ENCODE results near the gene CD99. TPM values are rescaled to one million over a fixed set of nuclear protein-coding genes. Genes with fewer than 3 reads are reported as not detected.
A peak's percentile ranks its signal among the peaks of the same experiment; 100 is the strongest.

Gene CD99
- total RNA-seq, 2 experiments from 2014 or later = 112 to 116 TPM

DNA sequence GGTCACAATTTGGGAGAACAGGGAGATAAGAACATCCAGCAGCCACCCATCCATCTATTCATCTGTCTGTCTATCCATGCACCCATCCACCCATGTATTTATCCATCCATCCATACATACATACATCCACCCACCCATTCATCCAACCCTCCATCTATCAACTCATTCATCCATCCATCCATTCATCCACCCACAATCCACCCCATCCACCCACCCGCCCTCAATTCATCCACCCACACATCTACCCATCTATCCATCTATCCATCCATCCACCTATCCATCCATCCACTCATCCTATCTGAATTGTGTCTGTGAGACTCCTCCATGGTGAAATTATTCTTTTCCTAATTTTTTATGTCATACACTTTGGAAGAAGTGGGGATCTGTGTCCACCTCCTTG is 6.8 kb upstream of the CD99 start:
- no peak for DNase-seq
- no peaks in the 10 kb centered on the region for H3K4me1 Mint-ChIP-seq
- H3K27me3 Mint-ChIP-seq = no peaks in the 10 kb centered on the region
- no peaks in the 10 kb centered on the region for H3K9me3 Mint-ChIP-seq
- no peak overlapping the region for H3K4me3 Mint-ChIP-seq
- no peak overlapping the region for H3K27ac Mint-ChIP-seq
- no peaks in the 10 kb centered on the region for H3K36me3 Mint-ChIP-seq

DNA sequence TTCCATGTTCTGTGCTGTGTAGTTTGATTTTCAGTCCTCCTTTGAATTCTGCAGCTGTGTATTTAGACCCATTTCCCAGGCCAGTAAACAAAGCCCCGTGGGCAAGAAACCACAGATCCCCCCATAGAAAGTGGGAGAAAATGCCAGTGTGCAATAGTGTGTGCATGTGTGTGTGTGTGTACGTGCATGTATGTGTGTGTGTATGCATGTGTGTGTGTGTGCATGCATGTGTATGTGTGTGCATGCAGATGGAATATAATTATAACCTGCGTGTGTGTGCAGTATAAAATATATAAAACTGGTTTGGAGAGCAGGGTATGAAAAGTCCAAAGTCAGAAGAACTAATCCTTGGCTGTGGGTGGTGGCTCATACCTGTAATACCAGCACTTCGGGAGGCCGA is 5.2 kb upstream of the CD99 start:
- no peak for DNase-seq
- H3K27me3 Mint-ChIP-seq = no peaks in the 10 kb centered on the region
- no peak overlapping the region for H3K4me3 Mint-ChIP-seq
- H3K4me1 Mint-ChIP-seq = peaks cover 2% of the 10 kb centered on the region
- no peak overlapping the region for H3K27ac Mint-ChIP-seq
- H3K36me3 Mint-ChIP-seq = no peaks in the 10 kb centered on the region
- no peaks in the 10 kb centered on the region for H3K9me3 Mint-ChIP-seq

DNA sequence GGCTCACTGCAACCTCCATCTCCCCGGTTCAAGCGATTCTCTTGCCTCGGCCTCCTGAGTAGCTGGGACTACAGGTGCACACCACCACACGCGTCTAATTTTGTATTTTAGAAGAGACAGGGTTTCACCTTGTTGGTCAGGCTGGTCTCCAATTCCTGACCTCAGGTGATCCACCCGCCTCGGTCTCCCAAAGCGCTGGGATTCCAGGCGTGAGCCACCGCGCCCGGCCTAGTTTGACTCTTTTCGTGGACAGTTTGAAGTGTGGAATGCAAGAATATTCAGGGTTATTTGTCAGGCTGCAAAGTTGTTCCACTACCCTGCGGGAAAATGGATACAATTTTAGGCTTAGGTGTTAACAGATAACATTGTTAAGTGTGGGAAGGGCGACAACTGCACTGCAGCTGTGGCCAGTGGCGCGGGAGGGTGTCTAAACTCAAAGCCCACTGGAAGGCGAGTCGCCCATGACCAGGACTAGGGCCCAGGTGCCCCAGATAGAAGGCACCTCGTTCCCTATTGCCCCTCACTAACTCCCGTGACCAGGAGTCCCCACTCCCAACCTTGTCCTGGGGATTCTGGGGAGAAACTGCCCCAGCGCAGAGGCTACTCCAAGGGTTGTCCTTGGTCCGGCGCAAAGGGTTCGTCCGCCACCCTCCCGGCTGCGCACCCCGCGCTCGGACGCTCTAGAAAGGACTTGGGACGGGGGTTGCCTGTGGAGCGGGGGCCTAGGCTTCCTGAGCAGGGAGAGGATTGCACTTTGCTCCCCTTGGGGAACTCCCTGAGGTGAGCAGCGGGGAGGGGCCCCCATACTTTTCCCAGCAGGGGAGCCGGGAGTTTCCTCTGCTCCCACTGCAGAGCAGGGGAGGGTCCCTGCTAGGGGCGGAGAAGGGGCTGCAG is 1.1 kb upstream of the CD99 start:
- H3K36me3 Mint-ChIP-seq = peaks cover 18% of the 10 kb centered on the region
- DNase-seq = no peak
- no peaks in the 10 kb centered on the region for H3K9me3 Mint-ChIP-seq
- no peaks in the 10 kb centered on the region for H3K27me3 Mint-ChIP-seq
- no peak overlapping the region for H3K27ac Mint-ChIP-seq
- no peak overlapping the region for H3K4me3 Mint-ChIP-seq
- peaks cover 24% of the 10 kb centered on the region for H3K4me1 Mint-ChIP-seq

DNA sequence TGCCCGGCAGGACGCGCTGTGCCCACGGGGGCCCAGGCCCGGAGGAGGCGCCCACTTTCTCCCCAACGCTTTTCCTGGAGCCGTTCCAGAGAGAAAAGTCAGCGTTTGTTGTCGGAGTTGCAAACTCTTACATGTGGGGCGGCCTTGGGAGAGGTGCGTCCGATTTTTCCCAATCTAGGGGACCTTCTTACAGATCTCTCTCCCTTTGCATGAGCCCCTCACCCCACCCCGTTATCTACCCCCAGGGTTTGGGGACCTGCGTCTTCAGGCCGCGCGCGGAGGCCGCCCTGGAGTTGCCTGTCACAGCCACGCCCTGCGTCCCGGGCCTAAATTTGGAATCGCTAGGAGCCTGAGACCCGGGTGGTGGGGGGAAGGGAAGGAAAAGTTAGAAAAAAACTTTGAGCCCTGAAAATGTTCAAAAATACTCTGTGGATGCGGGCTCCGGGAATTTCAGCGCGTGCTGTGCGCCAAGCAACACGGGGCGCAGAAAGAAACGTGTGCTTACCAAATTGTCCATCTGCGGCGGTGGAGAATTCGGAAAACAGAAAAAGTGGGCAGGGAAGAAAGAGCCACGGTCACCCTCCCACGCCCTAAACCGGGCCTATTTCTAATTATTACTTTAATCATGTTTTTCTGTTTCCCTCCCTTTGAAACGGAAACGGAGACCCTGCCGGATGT is 587 bp downstream of the CD99 start:
- Mint-ChIP-seq H3K36me3 (peaks cover 32% of the 10 kb centered on the region), H3K4me3 (peak overlapping the region; percentile 91), H3K27ac (peak overlapping the region; percentile 93), H3K9me3 (peaks cover 2% of the 10 kb centered on the region), H3K27me3 (no peaks in the 10 kb centered on the region), H3K4me1 (peaks cover 41% of the 10 kb centered on the region)
- DNase-seq = no peak

DNA sequence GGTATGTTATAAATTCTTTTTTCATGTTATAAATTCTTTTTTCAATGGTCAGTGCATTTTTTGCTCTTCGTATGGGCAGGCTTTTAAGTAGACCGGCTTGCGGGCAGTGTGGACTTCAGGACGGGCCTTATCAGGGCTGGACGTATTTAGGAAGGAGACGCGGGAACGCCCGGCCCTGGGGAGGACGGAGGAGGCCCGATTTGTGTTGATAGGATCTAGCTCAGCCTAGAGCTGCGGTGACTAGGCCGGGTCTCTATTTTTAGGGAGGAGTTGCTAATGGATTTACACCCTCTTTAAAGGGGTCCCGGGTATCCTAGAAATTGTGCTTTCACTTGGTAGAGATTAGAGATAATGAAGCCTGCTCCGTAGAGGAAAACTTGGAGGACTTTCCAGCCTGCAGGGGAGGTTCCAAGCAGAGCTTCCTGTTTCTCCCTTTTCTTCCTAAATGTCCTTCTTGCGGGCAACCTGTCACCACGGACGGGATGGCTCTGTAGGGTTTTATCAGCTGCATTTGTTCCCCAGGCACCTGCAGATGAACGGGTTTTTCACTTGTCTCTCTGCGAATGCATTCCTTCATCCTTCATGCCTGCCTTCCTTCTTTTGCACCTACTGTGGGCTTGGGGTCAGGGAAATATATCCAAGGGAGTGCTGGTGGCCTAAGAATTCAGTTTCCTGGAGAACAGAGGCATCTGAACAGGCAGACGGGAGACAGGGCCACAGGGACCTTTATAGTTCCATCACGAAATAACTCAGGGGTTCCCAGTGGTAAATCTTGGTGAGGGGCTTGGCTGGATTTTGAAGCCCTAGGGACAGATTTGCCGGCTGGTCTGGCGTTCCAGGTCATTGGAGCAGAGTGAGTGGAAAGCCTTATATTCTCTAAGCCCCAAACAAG is 1.4 kb downstream of the CD99 start:
- no peak for DNase-seq

DNA sequence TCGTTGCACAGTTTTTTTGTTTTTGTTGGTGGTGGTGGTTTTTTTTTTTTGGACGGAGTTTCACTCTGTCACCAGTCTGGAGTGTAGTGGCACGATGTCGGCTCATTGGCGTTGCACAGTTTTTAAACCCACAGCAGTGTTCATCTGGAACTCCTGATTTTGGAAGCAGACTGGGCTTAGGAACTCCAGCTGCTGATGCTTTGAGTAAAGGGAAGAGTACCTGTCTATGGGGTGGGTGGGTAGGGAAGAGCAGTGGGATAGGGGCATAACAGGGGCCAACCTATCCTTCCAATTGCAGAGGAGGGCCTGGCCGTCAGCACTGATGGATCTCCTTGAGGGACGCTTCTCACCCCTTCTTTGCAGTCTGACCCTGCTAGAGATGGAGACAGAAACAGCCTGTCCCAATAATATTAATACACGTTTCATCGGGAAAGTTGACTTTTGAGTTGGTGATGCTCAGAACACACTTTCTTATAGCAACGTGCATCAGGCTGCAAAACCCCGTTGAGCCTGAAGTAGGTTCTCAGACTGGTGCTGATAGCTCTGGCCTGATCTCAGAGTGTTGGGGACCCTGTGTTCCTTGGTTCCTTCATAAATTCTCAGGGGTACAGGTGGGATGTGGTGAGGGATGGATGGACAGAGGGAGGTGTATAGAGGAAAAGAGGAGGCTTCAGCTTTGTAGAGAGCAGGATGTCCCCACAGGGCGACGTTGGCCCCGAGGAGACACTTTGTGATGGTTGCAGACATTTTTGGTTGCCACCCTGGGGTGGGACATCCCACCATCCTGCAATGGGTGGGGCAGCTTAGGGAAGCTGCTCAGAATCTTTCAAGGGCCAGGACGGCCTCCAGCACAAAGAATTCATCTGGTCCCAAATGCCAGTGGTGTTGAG is 2.3 kb downstream of the CD99 start:
- peaks cover 58% of the 10 kb centered on the region for H3K4me1 Mint-ChIP-seq
- peak overlapping the region; percentile 91 for H3K4me3 Mint-ChIP-seq
- no peaks in the 10 kb centered on the region for H3K27me3 Mint-ChIP-seq
- no peak for DNase-seq
- H3K36me3 Mint-ChIP-seq = peaks cover 44% of the 10 kb centered on the region
- peaks cover 2% of the 10 kb centered on the region for H3K9me3 Mint-ChIP-seq
- peak overlapping the region; percentile 93 for H3K27ac Mint-ChIP-seq

More for the DNA sequence above, 1.4 kb downstream of the CD99 start:
- Mint-ChIP-seq H3K4me1 (peaks cover 49% of the 10 kb centered on the region), H3K27ac (peak overlapping the region; percentile 93), H3K27me3 (no peaks in the 10 kb centered on the region), H3K9me3 (peaks cover 2% of the 10 kb centered on the region), H3K36me3 (peaks cover 36% of the 10 kb centered on the region), H3K4me3 (peak overlapping the region; percentile 91)

DNA sequence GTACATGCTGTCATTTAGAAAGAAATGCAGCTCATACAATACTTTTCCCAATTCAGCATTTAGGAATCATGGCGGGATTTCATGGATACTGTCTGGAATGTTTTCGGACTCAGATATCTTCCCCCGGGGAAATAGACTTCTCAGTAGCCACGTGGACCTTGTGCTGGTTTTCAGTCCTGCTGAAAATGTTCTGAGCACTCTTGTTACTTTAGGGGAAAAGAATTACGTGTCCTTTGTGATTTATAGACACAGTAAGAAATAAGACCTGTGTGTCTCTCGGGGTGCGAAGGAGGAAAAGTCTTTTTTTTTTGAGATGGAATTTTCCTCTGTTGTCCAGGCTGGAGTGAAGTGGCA is 3.8 kb downstream of the CD99 start:
- Mint-ChIP-seq H3K27me3 (no peaks in the 10 kb centered on the region), H3K4me1 (peaks cover 63% of the 10 kb centered on the region), H3K9me3 (peaks cover 2% of the 10 kb centered on the region), H3K4me3 (peak overlapping the region; percentile 91), H3K27ac (peak overlapping the region; percentile 78), H3K36me3 (peaks cover 55% of the 10 kb centered on the region)
- no peak for DNase-seq

DNA sequence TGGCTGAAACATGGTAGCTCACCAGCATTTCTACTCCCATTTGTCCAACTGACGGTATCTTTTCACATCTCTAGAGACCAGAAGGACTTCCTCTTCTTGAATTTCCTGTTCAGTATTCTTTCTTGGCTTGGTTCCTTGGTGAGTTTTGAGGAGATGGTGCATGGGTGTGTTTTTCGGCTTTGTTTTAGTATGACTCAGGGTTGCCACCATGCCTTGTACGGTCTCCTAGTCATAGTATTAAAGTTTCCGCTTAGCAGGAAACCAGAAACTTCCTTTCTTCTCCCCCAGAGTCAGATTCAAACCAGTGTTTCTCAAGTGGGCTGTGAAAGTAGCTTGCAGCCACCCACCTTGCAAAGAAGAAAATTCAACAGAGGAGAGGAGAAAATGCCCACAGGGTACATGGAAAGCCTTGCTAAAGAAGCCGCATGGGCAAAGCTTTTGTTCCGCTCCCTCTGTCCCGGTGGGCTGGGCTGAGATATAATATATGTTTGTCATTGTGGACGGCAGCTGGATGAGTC is 5.7 kb downstream of the CD99 start:
- Mint-ChIP-seq H3K4me1 (peaks cover 75% of the 10 kb centered on the region), H3K36me3 (peaks cover 72% of the 10 kb centered on the region), H3K27ac (peak overlapping the region; percentile 88), H3K4me3 (peak overlapping the region; percentile 67), H3K9me3 (peaks cover 8% of the 10 kb centered on the region), H3K27me3 (no peaks in the 10 kb centered on the region)
- DNase-seq = peak; percentile 61

DNA sequence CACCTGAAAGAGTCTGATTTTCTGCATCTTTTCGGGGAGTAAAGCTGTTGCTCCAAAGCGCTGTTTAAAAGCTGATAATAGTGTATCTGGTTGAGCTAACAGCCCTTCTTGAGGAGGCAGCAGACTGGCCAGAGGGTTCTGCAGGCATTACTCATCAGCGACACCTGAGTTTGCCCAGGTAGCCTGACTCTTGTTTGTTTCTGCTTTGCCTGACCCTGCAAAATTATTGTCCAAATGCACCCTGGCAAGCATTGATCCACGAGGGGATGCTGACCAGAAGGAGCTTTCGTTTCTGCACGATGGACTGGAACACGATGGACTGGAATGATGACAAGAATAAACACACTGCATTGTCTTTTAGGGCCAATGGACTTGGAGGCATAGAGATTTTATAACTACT is 6.2 kb downstream of the CD99 start:
- Mint-ChIP-seq H3K9me3 (peaks cover 8% of the 10 kb centered on the region), H3K27me3 (no peaks in the 10 kb centered on the region), H3K4me3 (peak overlapping the region; percentile 67), H3K27ac (peak overlapping the region; percentile 88), H3K36me3 (peaks cover 71% of the 10 kb centered on the region), H3K4me1 (peaks cover 80% of the 10 kb centered on the region)
- no peak for DNase-seq

DNA sequence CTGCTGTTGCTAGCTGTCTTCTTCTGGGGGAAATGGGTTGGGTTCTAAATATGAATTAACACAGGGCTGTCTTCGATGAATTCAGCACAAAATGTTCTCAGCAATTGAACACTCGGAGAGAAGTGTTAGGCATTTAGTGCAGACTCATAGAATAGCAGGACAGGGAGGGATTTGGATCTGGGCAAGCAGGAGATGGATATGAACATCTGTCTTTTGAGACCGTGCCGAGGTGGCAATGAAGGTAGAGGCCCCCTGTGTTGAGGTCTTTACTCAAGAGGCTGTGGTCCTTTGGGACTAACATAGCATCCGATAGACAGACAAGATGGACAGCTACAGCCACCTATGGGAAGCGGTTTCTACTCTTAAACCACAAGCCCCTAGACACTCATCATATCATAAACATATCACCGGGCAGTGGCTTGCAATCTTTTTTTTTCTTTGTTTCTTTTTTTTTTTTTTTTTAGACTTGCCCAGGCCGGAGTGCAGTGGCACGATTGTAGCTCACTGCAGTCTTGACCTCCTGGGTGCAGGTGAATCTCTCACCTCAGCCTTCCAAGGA is 6.7 kb downstream of the CD99 start:
- peaks cover 8% of the 10 kb centered on the region for H3K9me3 Mint-ChIP-seq
- H3K4me3 Mint-ChIP-seq = peak overlapping the region; percentile 67
- H3K27ac Mint-ChIP-seq = peak overlapping the region; percentile 88
- peaks cover 83% of the 10 kb centered on the region for H3K4me1 Mint-ChIP-seq
- no peaks in the 10 kb centered on the region for H3K27me3 Mint-ChIP-seq
- peaks cover 71% of the 10 kb centered on the region for H3K36me3 Mint-ChIP-seq
- DNase-seq = no peak

DNA sequence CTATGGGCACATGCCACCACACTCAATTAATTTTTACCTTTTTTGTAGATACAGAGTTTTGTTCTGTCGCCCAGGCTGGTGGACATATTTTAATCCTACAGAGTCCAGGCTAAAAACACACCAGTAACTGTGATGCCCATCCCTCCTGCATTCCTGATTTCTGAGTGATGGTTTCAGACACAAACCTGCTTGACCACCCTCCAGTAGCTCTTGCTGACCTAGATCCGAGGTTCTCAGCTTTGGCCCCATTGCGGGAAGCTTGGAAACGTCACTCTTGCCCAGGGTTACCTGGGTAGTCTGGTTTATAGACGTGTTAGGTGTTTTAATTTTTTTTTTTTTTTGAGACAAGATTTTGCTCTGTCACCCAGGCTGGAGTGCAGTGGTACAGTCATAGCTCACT is 7.5 kb downstream of the CD99 start:
- peaks cover 8% of the 10 kb centered on the region for H3K9me3 Mint-ChIP-seq
- H3K4me1 Mint-ChIP-seq = peaks cover 84% of the 10 kb centered on the region
- H3K27me3 Mint-ChIP-seq = no peaks in the 10 kb centered on the region
- H3K4me3 Mint-ChIP-seq = no peak overlapping the region
- no peak for DNase-seq
- no peak overlapping the region for H3K27ac Mint-ChIP-seq
- peaks cover 70% of the 10 kb centered on the region for H3K36me3 Mint-ChIP-seq

DNA sequence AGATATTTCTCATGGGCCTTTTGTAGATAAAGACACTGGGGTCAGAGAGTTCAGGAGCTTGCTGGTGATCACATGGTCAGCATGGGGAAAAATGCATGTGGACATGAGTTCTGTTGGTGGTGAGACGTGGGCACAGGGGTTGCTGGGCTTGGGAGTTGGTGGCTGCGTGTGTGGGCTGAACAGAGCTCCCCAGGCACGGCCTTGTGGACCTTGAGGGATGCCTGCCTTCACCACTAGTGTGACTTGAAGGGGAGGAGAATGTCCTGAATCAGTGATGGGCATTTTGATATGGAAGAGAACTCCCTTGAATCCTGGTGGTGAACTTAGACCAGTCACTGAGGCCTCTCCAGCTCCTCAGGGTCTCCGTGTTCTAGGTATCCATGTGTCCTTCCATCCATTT is 8.9 kb downstream of the CD99 start:
- H3K27me3 Mint-ChIP-seq = no peaks in the 10 kb centered on the region

DNA sequence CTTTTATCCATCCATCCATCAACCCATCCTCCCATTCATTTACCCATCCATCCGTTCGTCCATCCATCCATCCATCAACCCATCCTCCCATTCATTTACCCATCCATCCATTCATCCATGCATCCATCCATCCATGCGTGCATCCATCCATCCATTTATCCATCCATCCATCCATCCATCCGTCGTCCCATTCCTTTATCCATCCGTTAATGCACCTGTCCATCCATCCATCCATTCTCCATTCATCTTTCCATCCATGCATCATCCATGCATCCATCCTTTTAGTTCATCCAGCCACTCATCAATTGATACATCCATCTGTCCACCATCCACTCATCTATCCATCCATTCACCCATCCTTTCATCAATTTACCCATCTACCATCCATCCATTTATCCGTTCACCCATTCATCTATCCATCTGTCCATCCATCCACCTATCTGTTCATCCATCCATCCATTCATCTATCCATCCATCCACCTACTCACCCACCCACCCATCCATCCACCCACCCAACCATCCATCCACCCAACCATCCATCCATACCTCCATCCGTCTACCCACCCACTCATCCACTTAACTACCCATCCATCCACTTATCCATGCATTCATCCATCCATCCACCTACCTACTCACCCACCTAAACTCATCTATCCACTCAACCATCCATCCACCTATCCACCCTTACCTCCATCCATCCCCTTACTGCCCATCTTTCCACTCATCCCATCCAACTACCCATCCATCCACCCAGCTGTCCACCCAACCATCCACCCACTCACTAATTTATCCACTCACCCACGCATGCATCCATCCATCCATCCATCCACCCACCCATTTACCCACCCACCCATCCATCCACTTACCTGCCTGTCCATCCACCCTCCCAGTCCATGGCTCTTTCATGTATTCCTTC is 9.6 kb downstream of the CD99 start:
- Mint-ChIP-seq H3K27ac (peak overlapping the region; percentile 44), H3K4me1 (peaks cover 82% of the 10 kb centered on the region), H3K4me3 (no peak overlapping the region), H3K27me3 (no peaks in the 10 kb centered on the region), H3K9me3 (peaks cover 8% of the 10 kb centered on the region), H3K36me3 (peaks cover 66% of the 10 kb centered on the region)
- no peak for DNase-seq

More for the DNA sequence above, 8.9 kb downstream of the CD99 start:
- H3K4me3 Mint-ChIP-seq = no peak overlapping the region
- DNase-seq = no peak
- H3K9me3 Mint-ChIP-seq = peaks cover 8% of the 10 kb centered on the region
- peaks cover 64% of the 10 kb centered on the region for H3K36me3 Mint-ChIP-seq
- H3K27ac Mint-ChIP-seq = no peak overlapping the region
- H3K4me1 Mint-ChIP-seq = peaks cover 82% of the 10 kb centered on the region
